Liver (tissue), 3 donors: Measurements from ENCODE around the gene ARHGAP8.

Experiments
- CTCF ChIP-seq: fragments of 150-350 bp; IDR thresholded peaks from 2 replicates; pipeline ENCODE4 v1.5.1; 2017; ENCODE audit warnings: improper control_type of control experiment, low read depth, low read length; ENCODE audit not compliant: missing input control
- EGR1 ChIP-seq, 2 donors: IDR thresholded peaks; 2 replicates each; pipeline ENCODE4 v1.6.1; 2016 to 2018; ENCODE audit warnings: antibody characterized with exemption in 2 of 2, low read depth in 2 of 2
- REST ChIP-seq: IDR thresholded peaks from 2 replicates; pipeline ENCODE4 v1.6.1; 2016; ENCODE audit warnings: antibody characterized with exemption, mild to moderate bottlenecking
- YY1 ChIP-seq: IDR thresholded peaks from 2 replicates; pipeline ENCODE4 v1.6.1; 2016; ENCODE audit warnings: antibody characterized with exemption, mild to moderate bottlenecking
- ZBTB33 ChIP-seq: IDR thresholded peaks from 2 replicates; pipeline ENCODE4 v1.6.1; 2016; ENCODE audit warnings: antibody characterized with exemption
- donor health status: healthy.
- donor health status: healthy.

- TF ChIP-seq CTCF (no peak), REST (no peak), ZBTB33 (no peak), EGR1 (IDR thresholded peaks at IDR 0.05; ENCODE audit: low read depth in 2 of 2) (no peak), YY1 (no peak)
These were observed 143.1 kb downstream of the ARHGAP8 start for GRCh38 chr22:44895296-44896055.
